GM18526 (cell line): ENCODE results near the gene SLC5A9.

ENCODE experiments used
- POLR2A ChIP-seq: IDR thresholded peaks from 3 replicates; pipeline ENCODE4 v1.6.1; 2011; ENCODE audit not compliant: insufficient read length; ENCODE audit errors: extremely low read depth

The SLC5A9 gene

DNA sequence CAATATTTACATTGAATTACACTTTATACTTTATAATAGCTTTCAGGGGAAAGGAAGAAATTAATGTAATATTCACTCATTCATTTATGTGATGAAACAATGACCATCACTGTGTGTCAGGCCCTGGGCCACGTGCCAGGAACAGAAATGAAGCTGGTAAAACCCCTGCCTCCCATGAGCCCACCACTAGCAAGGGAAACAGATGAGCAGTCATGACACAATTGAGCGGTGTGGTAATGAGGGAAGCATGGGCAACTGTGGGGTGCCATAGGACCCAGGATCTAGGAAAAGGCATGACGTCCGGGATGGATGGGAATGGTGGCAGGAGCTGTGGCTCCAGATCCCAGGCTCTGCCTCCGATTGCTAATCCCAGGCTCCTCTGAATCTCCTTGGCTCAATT lies 17.0 kb upstream of the SLC5A9 start:
- no peak for TF ChIP-seq POLR2A

DNA sequence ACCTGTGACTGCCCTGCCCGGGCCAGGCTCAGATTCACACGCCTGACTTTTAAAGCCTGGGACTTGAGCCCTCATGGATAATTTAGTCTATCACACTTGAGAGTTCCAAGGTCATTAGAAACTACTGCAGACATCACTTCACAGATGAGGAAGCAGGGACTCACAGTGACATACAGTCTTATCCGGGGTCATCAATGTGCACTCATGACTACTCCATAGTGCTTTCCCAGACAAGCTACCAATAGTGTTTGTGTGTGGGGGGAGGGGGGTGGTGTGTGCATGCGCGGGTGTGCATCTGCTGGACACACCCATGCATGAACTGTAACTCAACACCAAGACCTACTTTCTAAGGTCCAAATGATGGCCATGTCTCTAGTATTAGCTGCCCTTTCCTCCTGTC lies 16.1 kb upstream of the SLC5A9 start:
- TF ChIP-seq POLR2A, result no peak

DNA sequence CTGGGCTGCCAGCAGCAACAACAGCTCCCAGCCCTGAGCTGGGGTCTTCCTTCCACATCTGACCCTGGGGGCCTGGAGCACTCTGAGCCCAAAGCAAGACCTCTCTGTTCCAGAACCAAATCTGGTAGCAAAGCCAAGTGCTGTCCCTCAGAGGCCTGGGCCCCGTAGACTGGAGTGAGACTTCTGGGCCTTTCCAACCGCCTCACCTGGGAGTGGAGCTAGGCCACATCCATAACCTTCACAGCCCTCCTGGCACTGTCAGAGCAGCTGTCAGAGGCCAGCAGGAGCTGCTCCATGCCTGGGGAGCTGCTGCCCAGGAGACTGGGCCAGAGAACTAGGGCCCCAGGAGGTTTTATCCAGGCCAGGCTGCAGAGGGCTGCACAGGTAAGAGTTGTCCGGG lies 15.4 kb upstream of the SLC5A9 start:
- no peak for TF ChIP-seq POLR2A

DNA sequence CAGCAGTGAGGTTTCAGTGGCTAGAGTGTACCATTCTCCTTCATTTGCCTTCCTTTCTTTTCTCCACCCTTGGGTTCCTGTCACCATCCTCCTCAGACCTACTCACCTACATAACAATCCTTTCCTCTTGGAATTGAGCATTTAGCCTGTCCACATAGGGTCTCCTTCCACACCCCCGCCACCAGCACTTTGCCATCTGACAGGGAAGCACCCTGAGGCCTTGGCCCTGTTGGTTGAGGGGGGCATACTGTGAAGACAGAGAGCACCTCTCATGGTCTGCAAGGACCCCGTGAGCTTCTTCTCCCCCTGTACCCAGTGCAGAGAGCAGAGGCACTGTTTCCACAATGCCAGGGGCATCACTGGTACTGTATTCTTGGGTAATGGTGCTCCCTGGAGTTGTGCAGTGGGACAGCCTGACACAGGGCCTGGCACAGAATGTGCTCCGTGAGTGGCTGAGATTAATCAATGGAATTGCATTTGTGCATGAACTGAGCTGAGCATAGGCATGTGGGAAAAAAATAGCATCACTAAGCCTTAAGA lies 14.9 kb upstream of the SLC5A9 start:
- TF ChIP-seq POLR2A, result no peak

DNA sequence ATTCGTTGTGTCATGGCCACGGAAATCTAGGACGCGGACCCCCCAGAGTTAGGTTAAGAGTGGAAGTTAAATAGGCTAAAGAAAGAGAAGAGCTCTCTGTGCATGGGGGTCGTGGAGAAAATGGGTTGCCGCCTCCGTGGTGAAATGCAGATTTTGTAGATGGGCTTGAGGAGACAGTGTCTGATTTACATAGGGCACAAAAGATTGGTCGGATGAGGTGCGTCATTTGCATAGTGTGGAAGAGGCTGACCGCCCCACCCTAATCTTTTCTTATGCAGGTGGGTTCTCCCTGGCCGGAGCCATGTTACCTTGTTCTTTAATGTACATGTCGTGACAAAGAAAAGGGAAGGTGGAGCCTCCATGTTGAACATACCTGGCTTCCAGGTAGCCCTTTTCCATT lies 14.3 kb upstream of the SLC5A9 start:
- TF ChIP-seq POLR2A, result no peak

DNA sequence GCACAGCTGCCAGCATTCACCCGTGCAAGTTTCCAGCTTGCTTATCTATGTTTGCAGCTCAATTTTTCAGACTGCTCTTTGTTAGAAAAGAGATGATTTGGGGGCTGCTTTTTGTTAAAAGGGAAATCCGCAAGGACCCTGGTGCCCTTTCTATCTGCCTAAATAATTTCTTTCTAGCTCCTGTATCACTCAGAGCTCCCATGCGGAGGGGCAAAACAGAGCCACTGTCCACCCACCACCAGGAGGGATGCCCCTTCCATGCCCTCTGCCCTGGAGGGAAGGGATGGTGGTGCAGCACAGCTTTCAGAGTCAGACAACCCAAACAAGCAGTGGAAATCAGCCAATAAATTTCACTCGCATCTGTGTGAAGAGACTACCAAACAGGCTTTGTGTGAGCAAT lies 13.9 kb upstream of the SLC5A9 start:
- TF ChIP-seq POLR2A, result no peak

DNA sequence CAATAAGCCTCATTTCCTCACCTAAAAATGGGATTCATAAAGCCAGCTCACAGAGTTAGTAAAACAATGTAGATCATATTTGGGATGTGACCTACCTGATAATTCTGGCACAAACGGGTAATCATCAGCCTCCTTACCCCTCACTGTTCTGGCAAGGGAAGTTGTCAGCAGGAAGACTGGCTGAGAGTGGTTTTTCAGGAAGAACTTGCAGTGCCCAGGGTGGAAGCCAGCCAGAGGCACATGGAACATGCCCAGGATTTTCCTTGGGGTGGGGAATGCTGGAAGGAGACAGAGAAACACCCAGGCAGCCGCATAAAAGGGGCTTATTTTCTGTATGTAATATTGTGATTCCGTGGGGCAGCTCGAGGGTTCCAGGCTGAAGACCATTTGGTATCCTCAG lies 7.7 kb upstream of the SLC5A9 start:
- no peak for TF ChIP-seq POLR2A

DNA sequence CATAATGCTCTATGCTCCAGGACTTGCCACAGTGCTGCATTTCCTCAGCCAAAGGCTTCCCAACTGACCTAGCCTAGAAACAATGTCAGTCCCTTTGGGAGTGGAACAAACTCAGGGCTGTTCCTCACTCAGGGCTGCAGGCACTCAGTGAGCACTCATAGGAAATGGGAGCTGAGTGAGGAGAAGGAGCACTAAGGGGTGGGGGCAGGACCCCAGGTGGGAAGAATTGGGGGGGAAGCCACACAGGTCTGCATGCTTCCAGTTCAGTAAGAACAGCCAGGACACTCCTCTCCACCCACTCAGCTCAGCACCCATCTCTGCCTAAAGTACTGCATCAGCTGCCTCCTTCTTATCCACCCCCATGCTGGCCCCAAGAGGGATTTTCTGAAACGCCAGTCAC lies 7.3 kb upstream of the SLC5A9 start:
- TF ChIP-seq POLR2A, result no peak

DNA sequence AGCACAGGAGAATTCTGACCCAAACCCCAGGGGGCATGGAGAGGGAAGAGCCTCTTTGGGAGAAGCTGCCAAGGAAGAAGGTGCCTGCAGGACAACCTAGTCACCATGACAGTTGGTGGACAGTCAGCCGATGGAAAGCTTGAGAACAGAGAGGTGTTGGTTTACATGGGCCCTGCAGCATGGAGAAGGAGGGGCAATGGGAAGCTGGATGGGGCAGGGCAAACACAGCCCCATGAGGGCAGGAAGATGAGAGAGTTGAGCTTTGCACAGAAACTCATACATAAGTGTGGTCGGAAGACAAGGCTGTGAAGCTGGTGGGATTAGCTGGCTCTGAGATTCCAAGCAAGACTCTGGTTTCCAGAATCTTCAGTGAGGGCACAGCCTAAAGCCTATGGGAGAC lies 6.6 kb upstream of the SLC5A9 start:
- TF ChIP-seq POLR2A, result no peak

DNA sequence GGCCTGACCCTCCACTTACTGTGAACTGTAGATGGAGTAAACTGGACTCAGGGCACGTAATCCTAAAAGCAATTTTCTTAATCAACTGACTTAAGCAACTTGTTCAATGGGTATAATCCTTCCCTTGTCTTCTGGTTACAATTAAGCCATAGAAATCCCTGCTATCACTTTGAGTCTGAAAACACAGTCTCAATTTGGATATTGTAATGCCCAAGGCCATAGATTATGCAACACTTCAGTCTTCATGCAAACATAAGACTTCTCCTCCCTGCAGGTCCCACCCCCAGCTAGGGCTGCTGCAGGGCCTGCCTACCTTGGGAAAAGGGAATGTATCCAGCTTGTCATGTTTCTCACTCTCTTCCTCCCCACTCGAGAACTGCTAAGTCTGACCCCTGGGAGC lies 6.2 kb upstream of the SLC5A9 start:
- no peak for TF ChIP-seq POLR2A

DNA sequence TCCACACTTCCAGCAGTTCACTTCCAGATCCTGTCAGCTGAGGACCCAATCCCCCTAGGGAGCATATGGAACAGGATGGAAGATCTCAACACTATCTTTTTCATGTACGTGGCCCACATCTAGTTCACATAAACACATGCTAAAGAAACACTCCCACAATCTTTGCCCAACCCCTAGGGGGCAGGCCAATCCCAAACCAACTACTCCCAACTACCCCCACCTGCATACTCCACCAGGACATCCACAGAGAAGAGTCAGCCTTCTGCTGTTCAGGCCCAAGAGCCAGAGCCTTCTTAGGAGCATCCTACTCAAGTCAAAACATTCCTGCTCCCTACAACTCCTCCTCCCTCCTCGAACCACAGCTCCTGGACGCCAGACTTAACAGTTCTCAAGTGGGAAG lies 5.6 kb upstream of the SLC5A9 start:
- TF ChIP-seq POLR2A, result no peak

DNA sequence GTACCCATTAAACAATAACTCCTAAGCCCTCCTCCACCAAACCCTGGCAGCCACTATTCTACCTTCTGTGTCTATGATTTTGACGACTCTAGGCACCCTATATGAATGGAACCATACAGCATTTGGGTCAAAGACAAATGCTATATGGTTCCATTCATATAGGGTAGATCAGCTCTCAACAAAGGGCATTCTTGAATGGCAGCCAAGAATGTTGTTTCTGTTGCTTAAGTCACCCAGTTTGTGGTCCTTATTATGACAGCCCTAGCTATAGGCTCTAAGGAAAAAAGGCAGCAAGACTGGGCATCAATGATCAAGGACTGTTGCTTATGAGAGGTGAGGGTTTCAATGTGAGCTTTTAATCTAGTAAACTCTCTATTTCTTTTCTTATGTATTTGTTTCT lies 4.7 kb upstream of the SLC5A9 start:
- no peak for TF ChIP-seq POLR2A

DNA sequence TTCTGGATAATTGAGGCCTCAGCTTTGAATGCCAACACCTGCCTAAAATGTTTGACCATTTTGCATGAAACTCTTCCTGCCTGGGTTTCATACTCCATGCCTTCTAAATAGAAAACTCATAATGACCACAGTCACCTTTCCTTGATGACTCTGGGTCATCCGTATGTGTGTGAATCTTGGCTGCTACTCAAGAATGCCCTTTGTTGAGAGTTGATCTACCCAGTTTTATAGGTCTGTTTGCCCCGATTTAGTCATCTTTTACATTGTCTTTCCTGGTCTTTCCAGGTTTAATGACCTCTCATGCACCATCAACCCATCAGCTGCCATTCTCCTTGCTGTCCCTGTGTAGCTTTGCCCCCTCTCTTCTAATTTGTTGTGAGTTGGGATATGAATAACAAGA lies 2.7 kb upstream of the SLC5A9 start:
- no peak for TF ChIP-seq POLR2A

DNA sequence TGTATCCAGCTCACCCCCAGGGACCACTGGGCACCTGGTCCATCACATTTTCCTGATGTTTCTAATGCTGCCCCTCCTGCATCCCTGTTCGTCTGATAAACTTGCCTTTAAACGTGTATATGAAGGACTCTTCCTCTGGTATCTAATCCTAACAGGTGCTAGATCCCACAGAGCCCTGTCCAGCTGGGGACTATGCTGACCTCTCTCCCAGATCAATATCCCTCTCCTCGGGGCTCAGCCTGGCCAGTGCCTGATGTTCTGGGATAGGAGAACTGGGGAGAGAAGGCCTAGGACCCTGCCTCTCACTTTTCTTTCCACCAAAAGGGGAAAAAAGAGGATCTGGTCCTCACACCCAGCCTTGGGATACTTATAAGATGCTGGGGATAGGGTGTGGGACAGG lies 1.4 kb upstream of the SLC5A9 start:
- TF ChIP-seq POLR2A, result no peak

DNA sequence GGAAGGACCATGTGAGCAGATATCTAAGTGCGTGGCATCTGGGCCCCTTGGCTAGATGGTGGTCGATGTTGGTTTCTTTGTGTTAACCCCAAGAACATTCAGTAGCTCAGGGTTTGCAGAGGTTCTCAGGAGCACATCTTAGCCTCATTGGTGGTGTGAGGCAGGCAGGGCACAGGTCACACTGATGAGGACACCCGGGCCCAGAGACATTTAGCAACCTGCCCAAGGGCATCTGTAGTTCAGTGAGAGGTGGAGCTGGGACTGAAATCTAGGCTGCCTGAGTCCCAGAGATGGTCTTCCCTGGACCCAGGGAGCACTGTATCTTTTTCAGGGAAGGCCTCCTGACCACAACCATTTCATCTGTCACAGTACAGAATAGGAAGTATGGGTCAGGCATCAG lies 859 bp upstream of the SLC5A9 start:
- TF ChIP-seq POLR2A, result no peak

DNA sequence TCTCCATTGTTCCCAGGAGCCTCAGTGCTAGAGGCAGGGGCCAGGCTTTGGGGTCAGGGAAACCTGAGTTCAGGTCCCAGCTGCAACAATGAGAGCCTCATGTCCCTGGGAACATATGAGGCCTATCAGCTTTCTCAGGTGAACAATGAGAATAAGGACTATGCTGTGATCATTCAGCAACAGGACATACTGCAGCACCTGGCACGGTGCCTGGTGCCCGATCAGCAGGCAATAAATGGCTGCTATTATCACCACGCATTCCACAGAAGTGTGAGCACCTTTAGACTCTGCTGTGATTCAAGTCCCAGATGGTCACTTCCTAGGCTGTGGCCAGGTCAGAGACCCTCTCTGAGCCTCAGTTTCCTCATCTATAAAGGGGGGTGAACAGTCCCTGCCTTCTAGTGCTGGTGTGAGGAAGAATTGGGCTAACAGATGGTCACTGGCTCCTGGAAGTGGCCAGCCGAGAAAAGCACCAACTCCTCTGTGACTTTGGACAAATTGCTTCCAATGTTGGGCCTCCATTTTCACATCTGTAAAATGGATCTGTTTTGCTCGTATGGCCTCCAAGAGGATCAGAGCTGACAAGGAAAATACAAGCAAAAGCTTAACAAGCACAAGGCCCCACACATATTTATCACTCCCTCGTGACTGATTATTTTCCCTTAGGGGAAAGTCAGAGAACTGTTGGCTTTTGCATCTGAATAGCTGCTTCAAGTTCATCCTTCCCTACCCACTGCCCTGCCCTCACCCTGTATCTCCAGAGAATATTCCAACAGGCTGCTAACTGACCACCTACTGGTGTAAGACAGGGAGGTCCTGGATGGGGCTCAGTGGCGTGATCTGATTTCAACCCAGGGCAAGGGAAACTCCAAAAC lies 1.1 kb downstream of the SLC5A9 start:
- TF ChIP-seq POLR2A, result no peak

DNA sequence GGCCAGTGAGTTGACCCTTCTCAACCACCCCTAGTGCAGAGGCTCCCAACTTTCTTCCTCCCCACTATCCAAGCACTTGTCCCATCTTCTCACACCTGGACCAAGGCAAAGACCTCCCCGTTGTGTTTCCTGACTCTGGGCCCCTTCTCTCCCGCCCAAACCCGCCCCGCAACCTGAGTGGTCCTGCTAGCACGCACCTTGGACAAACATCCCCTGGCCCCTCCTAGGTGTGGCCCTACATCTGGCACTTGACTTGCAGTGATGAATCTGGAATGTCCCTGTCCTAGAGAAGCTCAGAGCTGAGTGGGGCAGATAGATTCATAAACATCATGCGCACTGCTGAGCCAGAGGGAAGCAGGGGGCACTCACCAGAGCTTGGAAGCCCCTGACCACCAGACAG lies 2.3 kb downstream of the SLC5A9 start:
- TF ChIP-seq POLR2A, result no peak
